ENCODE measurements around the gene RDX. TPM values are rescaled to one million over a fixed set of nuclear protein-coding genes. Genes with fewer than 3 reads are reported as not detected.

Gene RDX
- total RNA-seq, 1 donor from 2014 or later = 127 TPM

GRCh38 chr11:110131386-110132123 is 164.9 kb downstream of the RDX start:
- DNase-seq (ENCODE audit: low read depth, low spot score) = no peak

GRCh38 chr11:110130642-110131238 is 165.7 kb downstream of the RDX start:
- no peak for DNase-seq (ENCODE audit: low read depth, low spot score)

- no peak for DNase-seq (ENCODE audit: low read depth, low spot score)
Observed at GRCh38 chr11:110128161-110128560, 168.3 kb downstream of the RDX start.

DNA sequence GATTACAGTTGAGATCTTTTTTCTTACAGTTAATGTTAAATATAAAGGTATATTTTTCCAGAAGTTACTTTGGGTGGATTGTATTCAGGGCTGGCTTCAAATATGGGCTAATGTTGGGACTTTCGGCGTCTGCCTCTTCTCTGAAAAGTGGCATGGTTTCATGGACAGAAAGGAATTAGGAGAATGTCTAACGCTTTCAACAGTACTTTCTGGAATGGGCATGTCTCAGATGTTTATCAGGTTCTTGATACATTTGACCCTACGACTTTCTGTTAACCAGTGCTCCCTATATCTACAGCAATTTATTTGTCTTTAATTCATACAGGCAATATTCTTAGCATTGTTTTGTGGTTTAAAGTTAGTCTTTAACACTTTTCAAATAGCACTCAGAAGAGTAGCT is 169.5 kb downstream of the RDX start:
- DNase-seq (ENCODE audit: low read depth, low spot score) = no peak

DNA sequence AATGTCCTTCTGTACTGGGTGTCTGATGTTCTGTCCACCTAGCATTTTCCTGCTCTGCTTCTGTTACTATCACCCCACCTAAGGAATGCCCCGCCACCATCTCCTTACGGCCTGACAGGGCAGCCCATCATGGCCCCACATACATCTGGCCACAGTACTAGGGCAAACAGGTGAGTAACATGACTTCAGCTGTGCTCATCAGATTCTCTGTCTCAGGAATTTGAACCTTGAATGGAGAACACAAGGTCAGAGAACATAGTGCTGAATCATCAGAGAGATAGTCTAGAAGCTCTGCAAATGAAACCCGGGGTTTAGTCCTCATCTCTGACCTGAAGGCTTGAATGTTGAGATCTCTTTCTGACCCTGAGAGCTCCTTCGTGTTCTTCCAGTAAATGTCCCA is 170.8 kb downstream of the RDX start:
- no peak for DNase-seq (ENCODE audit: low read depth, low spot score)

Other genes starting within 250 kb of the RDX start
- gene ZC3H12C, start 203.2 kb downstream of the RDX start, total RNA-seq = 13.3 and 26.4 TPM in 2 replicates
- 9.5 and 11.2 TPM in 2 replicates for gene FDX1, start 133.3 kb upstream of the RDX start, total RNA-seq

Measured in pulmonary artery endothelial cell (primary cell).